HG03060 (cell line): ENCODE results near the gene LTN1.
"Not testable (repeated sequence)": the region's sequence is repeated elsewhere in the genome, so short reads cannot be mapped to it uniquely, and the experiment has no call there.

Source experiments
- ATAC-seq: cut with Tn5 transposase; IDR thresholded peaks from one replicate; pipeline ENCODE4 v1.9.1; 2021; ENCODE audit warnings: low read depth, moderate number of reproducible peaks; ENCODE audit not compliant: unreplicated experiment

LTN1 gene

DNA sequence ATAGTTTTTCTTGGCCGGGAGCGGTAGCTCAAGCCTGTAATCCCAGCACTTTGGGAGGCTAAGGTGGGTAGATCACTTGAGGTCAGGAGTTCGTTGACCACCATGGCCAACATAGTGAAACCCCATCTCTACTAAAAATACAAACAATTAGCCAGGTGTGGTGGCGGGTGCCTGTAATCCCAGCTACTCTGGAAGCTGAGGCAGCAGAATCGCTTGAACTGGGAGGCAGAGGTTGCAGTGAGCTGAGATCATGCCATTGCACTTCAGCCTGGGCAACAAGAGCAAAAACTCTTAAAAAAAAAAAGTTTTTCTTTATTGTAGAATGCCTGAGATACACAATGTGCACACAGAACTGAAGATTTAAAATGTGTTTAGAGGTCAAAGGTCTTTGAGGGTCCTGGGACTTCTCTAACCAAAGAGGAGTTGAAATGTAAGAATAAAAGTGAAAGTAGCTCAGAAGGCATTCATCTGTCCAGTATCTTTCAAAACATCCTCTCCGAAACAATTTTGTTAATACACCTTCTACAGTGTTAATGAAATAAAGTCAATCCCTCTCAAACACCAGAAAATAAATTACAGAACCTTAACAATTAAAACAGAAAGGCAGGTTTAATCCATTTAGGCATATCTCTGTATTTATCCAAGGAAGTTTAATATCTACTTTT lies 60.8 kb downstream of the LTN1 start:
- not testable (repeated sequence) for ATAC-seq

DNA sequence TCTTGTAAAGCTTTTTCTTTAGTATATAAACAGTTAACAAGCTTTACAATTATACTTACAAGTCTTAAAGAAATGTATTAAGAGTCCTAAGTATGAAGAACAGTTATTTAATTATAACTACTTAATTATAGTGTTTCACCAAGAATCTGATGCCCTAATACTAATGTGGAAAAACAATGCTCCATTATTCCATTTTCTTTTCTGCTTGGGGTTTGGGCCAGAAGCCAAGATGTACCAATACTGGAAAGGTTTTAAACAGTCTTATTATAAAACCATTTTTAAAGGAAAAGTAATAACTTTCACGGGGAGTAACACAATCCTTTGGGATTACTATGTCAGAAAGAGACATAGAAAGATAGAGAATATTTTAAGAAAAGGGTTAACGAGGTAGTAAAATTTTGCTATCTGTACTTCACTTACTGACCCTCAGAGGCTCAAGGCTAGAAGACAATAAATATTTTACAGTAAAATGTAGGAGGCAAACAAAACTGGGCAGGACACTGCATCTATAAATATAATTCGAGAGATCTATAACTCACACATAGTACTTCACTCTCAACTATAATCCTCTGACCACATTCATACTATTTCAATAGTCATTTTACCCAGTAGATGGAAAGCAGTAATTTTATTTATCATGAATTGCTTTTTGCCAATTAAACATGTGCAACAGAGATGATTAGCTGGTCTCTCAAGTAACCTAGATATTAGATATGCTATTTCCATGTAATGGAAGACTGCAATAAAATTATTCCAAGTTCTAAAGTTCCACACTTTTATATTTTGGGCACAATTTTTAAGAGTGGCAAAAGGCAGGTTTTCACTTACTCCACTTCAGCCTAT lies 63.9 kb downstream of the LTN1 start:
- ATAC-seq = no peak

DNA sequence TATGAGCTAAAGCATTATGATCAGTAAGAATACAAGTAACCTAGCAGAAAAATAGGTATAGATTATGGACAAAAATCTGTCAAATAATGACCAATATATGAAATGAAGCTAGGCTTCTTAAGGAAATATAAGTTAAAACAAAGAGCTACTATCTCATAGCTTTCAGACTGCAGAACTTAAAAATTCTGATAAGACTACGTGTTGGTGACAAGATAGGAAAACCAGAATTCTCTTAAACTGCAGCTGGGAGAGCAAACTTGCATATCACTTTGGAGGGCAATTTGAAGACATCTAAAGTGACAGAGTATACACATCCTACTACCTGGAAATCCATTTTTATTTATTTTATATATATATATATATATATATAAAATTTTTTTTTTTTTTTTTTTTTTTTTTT lies 65.5 kb downstream of the LTN1 start:
- ATAC-seq = no peak

DNA sequence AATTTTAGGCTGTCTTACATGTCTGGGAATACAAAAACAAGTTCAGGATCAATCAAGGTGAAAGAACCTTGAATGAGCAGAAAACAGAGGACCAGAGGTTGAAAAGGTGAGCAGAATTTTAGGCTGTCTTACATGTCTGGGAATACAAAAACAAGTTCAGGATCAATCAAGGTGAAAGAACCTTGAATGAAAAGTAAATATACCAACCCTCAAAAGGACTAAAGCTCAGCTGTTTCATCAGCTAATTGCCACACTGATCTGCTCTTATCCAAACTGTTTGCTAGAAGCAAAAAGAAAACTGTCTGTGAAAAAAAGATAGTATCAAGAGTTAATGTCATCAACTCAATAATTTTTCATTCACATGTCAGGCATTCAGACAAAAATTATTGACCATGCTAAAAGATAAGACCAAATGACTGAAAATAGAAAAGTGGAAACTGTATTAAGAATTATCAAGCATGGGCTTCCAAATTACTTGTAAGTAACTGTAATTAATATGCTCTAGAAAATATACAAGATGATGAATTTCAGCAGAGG lies 69.2 kb downstream of the LTN1 start:
- ATAC-seq = no peak

DNA sequence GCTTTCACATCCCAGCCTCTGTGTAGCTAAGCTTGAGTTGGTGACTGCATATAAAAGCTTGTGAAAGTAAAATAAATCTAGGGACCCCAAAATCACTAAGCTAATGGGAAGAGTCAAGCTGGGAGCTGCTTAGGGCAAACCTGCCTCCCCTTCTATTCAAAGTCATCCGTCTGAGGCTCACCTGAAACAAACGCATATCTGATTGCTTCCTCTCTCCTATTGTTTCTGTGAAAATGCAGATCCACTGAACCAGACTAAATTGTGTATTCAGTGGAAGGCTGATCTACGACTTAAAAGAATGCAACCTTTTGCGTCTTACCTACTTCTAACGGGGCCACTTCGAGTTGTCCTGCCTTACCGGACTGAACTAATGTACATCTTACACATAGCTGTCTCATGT lies 70.3 kb downstream of the LTN1 start:
- ATAC-seq = no peak

DNA sequence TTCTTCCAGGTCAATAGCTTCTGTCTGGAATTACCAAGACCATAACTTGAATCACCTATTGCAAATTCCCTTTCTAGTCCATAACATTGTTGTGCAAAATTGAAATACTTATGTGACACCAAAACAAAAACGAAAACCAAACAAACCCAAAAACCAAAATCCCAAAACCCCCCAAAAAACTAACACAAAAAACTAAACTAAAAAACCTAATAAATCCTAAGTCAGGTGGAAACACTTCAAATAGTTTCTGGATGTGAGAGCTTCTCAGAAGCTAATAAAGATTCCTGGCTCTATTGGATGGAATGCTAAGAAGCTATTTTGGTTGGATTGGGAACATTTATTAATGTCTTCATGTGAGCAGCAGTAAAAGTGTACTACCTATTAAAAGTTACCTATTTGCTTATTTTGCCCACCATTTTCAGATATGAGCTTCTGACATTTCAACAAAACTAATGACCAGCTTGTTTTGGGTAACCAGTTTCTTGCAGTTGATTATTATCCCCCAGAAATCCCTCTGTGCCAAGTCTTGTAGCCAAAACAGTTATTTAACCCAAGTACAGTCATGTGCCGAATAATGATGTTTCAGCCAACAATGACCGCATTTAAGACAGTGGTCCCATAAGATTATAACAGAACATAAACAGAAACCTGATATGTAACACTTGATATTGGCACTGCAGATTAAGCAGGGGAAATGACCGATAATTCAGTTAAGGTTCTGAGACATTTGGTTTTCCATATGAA lies 76.4 kb downstream of the LTN1 start:
- no peak for ATAC-seq

DNA sequence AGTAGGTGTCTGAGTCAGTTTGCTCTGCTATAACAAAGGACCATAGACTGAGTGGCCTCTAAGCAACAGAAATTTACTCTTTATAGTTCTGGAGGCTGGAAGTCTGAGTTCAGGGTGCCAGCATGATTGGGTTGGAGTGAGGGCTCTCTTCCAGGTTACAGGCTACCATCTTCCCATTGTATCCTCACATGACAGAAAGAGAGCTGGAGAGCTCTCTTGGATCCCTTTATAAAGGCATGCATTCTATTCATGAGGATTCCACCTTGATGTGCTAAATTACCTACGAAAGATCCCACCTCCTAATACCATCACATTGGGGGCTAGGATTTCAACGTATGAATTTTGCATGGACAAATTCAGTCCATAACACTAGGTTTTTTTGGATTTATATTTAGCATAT lies 79.6 kb downstream of the LTN1 start:
- ATAC-seq = no peak

DNA sequence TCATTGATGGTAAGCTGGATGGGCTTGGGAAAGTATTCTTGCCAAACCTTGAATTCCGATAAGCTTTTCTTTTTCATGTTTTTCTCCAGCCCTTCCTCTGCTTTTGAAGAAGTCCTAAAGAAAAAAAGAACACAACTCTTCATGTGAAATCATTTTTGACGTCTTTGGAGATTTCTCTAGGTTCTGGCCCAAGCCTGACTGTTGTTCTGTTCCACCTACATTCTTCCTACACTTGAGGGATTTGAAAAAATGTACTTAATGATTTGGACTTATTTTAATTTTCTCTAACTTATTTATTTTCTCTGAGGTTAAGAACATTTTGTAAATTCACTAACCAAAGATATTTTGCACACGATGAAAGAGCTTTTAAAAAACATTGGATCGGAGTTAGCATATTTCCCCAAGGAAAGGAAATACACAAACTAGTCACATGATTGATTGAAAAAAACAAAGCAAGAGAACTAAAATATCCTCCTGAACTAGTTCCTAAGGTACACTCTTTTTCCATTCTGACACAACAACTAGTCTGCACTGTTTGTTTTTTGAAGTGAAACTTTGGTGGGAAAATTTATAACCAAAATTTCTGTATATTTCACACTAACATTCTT lies 82.3 kb downstream of the LTN1 start:
- no peak for ATAC-seq

DNA sequence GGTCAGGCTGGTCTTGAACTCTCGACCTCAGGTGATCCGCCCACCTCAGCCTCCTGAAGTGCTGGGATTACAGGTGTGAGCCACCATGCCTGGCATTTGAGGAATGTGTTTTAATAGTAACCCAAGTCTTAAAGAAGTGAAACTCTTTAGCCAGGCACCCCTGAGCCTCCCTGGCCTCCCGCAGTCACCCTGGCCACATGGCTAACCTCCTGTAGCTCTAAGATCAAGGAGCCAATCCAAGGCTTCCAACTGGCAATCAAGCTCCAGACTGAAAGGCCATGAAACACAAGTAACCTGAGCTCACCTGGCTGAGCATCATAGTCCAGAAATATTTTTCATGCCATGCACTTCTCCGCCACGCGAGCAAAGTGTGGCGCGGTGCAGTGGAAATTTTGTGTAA lies 84.3 kb downstream of the LTN1 start:
- no peak for ATAC-seq

DNA sequence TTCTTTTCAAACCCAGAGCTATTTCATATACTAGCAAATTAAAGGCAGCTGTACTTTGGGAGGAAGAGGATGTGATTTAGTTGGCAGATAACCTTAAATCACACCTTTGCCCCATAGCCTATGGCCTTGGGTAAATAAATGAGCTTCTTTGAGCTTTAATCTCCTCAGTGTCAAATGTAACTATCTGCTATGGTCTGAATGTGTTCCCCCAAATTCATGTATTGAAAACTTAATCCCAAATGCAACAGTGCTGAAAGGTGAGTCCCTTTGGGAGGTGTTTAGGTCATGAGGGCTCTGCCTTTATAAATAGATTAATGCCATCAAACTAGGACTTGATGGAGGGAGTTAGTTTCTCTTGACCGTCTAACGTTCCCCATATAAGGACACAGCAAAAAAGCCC lies 85.8 kb downstream of the LTN1 start:
- ATAC-seq = no peak

DNA sequence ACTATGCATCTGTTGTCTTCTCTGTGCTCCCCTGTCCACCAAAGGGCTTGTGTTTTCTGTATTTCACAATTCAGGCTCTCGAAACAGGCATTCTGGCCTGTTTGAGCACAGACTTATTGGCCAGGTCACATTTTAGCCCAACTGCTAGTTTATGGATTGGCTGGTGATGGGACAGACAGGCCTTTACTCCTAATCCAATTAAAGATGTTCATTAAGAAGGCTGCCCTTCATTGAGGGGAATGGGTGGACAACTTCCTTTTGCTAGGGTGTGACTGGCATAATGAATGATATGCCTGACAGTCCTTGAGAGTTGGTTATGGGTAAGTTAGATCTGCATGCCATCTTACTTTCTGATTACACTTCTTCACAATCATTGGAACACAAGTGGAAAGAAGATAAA lies 86.4 kb downstream of the LTN1 start:
- no peak for ATAC-seq

DNA sequence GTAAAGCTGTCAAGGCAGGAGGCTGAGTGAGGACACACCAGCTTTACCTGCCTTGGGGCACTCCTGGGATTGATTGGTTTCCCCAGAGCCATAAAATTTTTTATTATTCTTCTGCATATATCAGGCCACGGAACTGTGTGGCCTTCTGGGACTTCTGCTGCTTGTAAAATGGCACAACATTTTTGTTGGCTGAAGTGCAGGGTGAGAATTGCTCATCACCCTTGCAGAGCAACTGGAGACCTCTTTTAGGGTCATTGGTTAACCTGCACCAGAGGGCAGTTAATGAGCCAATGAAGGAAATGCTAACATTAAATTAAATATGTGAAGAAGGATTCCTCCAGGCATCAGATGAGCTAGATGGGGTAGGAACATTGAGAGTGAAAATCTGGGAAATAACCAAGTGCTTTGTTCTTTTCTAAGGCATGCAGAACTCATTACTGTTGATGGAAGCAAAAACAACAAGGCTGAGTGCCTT lies 87.7 kb downstream of the LTN1 start:
- no peak for ATAC-seq

DNA sequence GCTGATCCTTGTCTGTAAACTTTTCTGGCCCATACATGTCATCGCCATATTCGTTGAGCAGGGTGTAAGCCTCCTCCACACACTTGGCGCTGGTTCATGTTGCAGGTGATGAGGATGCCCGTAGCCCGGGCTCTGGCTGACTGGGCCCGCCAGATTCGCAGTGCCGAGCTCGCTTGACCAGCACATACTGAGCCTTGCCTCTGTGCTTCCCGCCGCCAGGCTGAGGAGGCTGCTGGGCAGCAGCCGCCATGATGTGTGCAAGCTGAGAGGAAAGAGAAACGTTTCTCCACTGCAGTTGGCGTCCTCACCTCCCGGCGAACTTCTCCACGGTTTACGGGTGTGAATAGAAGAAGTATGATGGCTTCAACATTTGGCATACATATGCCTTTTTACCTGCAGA lies 89.2 kb downstream of the LTN1 start:
- ATAC-seq = no peak

DNA sequence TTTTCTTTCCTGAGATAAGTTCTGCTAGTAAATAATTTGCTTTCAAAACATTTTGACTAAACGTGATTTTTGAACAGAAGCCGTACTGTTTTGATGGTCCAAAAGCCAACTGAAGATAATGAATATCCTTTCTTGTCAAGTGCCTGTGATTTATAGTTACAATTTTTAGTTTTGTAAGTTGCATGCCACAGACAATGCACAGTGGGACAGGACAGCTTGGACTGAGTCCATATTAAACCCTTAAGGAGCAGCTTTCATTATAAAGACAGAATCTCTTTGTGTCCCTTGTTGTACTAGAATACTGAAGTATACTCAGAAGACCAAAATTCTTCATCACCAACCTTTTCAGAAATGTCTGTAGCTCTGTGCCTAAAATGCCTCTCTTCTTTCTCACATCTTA lies 92.2 kb downstream of the LTN1 start:
- ATAC-seq = no peak

DNA sequence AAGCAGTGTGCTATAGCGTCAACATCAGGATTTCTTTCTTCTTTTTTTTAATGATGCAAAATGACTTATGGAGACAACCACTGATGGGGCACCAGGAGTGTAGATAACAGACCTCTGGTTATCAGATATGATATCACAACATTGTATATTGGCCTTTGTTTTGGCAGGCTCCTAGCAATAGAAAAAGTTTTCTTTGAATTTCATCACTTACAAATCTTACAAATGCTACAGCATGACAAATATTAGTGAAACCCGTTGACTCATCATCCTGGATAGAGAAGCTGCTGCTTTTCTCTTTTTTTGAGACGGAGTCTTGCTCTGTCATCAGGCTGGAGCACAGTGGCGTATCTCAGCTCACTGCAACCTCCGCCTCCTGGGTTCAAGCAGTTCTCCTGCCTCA lies 92.9 kb downstream of the LTN1 start:
- ATAC-seq = no peak

DNA sequence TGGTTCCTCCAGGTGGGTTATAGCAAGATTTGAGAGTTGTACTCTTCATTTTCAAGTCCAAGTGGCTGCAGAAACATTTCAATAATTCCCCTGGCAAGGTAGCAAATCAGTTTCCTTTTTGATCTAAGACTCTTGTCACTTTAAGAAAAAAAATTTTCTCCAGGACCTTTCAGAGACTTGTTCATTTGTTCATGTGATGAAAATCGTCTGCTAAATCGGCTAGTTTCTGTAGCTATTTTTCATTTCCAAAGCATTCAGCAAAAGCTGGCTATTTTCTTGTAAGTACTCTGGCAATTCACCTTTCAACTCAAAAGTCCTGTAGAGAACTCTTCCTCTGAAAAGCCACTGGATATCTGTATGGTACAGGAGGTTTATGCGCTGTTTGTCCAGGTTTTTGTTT lies 93.5 kb downstream of the LTN1 start:
- ATAC-seq = no peak

DNA sequence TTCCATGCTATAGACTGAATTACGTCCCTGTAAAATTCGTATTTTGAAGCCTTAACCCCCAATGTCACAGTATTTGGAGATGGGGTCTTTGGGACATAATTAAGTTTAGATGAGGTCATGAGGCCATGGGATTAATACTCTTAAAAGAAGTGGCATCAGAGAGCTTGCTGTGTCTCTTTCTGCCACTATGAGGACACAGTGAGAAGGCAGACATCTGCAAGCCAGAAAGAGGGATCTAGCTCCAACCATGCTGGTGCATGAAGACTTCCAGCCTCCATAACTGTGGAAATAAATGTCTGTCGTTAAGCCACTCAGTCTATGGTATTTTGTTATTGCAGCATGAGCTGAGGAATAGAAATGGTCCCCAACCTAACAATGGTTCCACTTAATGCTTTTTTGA lies 99.0 kb downstream of the LTN1 start:
- ATAC-seq = no peak

DNA sequence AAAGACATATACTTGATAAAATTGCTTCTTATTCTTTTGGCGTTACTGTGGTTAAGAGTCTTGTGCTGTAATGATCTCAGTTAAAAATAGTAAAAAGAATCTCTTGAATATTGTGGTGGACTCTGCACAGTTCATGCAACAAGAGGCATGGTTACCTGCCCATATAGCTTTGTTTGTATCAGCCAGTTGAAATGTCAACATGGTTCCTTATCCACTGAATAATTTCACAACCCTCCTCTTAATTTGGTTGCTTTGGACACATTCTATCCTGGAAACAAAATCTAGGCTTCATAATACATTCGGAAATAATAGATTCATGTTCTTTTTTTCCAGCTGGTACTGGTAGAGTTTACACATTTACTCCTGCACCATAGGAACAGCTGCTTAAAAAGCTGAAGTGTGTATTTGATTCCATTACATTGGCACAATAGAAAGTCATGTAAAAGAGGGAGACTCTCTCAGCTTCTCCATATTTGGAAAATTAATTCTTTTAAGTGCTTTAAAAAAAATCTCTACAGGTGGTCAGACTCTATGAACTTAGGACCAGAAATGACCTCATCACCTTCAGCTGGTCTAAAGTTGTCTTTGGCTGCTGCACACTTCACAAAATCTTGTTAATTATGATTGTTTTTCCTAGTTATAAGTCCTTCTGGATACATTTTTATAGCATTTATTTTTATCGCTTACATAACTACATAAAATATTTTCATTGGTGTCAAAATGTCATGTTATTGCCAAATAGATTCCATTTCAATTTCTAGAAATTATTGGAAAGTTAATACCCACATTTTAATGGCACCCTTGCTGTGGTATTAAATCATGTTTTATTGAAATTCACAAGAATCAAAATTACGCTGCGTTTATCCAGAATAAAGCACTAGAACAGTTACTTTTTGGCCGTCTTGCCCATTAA lies 100.2 kb downstream of the LTN1 start:
- no peak for ATAC-seq

DNA sequence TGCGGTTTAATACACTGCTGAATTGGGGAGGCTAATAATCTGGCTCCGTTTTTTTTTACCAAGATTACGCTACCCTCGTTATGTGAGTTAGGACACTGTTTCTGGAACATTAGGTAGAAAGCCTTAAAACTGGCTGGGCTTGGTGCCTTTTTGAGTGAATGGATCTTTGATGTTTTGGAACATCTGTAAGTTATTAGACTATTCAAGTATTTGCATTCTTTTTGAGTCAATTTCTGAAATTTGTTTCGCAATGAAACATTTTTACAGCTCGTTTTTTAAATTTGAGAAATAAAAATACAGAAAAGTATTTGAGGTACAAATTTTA lies 106.9 kb downstream of the LTN1 start:
- no peak for ATAC-seq
